ENCODE results near the gene SRRM4. TPM values are rescaled to one million over a fixed set of nuclear protein-coding genes. Genes with fewer than 3 reads are reported as not detected.

SRRM4 gene
- total and polyA plus RNA-seq, 4 donors = not detected

- no peak overlapping the region for H3K9ac ChIP-seq (ENCODE audit: low read depth in 1 of 2, low read length in 2 of 2)
- no peak for DNase-seq (ENCODE audit: low spot score)
These were observed 43.0 kb downstream of the SRRM4 start for GRCh38 chr12:119024356-119024755.

GRCh38 chr12:119025786-119026185 is 44.4 kb downstream of the SRRM4 start:
- WGBS = 80% methylated on average over 3 of the region's 3 CpGs
- no peaks in the 10 kb centered on the region for H3K36me3 ChIP-seq (ENCODE audit: control insufficient read depth in 4 of 4, insufficient read depth in 3 of 4, low read depth in 1 of 4, low read length in 3 of 4)

More at GRCh38 chr12:119024356-119024755, 43.0 kb downstream of the SRRM4 start:
- Histone ChIP-seq H3K36me3 (ENCODE audit: control insufficient read depth in 4 of 4, insufficient read depth in 3 of 4, low read depth in 1 of 4, low read length in 3 of 4) (no peaks in the 10 kb centered on the region), H3K4me1 (ENCODE audit: control insufficient read depth in 4 of 4, insufficient read depth in 4 of 4, low read length in 3 of 4) (no peaks in the 10 kb centered on the region), H3K27ac (ENCODE audit: low read depth in 1 of 2, low read length in 2 of 2) (no peak overlapping the region), H3K27me3 (ENCODE audit: control insufficient read depth in 4 of 4, insufficient read depth in 4 of 4, low read length in 3 of 4) (peaks cover 0 to 6% (median 1%) of the 10 kb centered on the region in 4 donors), H3K9me3 (ENCODE audit: control insufficient read depth in 4 of 4, low read length in 3 of 4) (no peaks in the 10 kb centered on the region), H3K4me3 (ENCODE audit: low read depth in 1 of 3, low read length in 3 of 3) (no peak overlapping the region)
- 46% methylated on average over 3 of the region's 3 CpGs for WGBS
- TF ChIP-seq SP1 (IDR thresholded peaks at IDR 0.05) = no peak
- no peak for TF ChIP-seq MAX (IDR thresholded peaks at IDR 0.05)
- TF ChIP-seq HNF4A (conservative IDR thresholded peaks at IDR 0.05) = no peak
- no peak for TF ChIP-seq RXRA (IDR thresholded peaks at IDR 0.05)
- TF ChIP-seq FOXA1 (IDR thresholded peaks at IDR 0.05) = no peak
- no peak for TF ChIP-seq TAF1 (conservative IDR thresholded peaks at IDR 0.05)
- no peak for TF ChIP-seq YY1 (IDR thresholded peaks at IDR 0.05)

More at GRCh38 chr12:119025786-119026185, 44.4 kb downstream of the SRRM4 start:
- TF ChIP-seq FOXA2 (IDR thresholded peaks at IDR 0.05) (no peak), HNF4G (IDR thresholded peaks at IDR 0.05) (no peak), MAX (IDR thresholded peaks at IDR 0.05) (no peak), ZBTB33 (IDR thresholded peaks at IDR 0.05) (no peak), REST (IDR thresholded peaks at IDR 0.05) (no peak), CTCF (IDR thresholded peaks at IDR 0.05; ENCODE audit: low read depth, low read length, missing input control) (no peak), JUND (IDR thresholded peaks at IDR 0.05) (no peak), GABPA (IDR thresholded peaks at IDR 0.05 in 1 of 2, conservative IDR thresholded peaks at IDR 0.05 in 1 of 2) (no peak), FOXA1 (IDR thresholded peaks at IDR 0.05) (no peak), ATF3 (IDR thresholded peaks at IDR 0.05) (no peak), RXRA (IDR thresholded peaks at IDR 0.05) (no peak), EGR1 (IDR thresholded peaks at IDR 0.05; ENCODE audit: low read depth in 2 of 2) (no peak), NR2F2 (IDR thresholded peaks at IDR 0.05) (no peak), TAF1 (conservative IDR thresholded peaks at IDR 0.05) (no peak), SP1 (IDR thresholded peaks at IDR 0.05) (no peak), YY1 (IDR thresholded peaks at IDR 0.05) (no peak), HNF4A (conservative IDR thresholded peaks at IDR 0.05) (no peak), RAD21 (IDR thresholded peaks at IDR 0.05) (no peak)
- peaks cover 0 to 3% (median 1%) of the 10 kb centered on the region in 4 donors for H3K27me3 ChIP-seq (ENCODE audit: control insufficient read depth in 4 of 4, insufficient read depth in 4 of 4, low read length in 3 of 4)
- H3K9me3 ChIP-seq (ENCODE audit: control insufficient read depth in 4 of 4, low read length in 3 of 4) = no peaks in the 10 kb centered on the region
- no peak overlapping the region for H3K9ac ChIP-seq (ENCODE audit: low read depth in 1 of 2, low read length in 2 of 2)
- no peak overlapping the region for H3K27ac ChIP-seq (ENCODE audit: low read depth in 1 of 2, low read length in 2 of 2)
- no peak overlapping the region for H3K4me3 ChIP-seq (ENCODE audit: low read depth in 1 of 3, low read length in 3 of 3)
- DNase-seq (ENCODE audit: low spot score) = no peak
- no peaks in the 10 kb centered on the region for H3K4me1 ChIP-seq (ENCODE audit: control insufficient read depth in 4 of 4, insufficient read depth in 4 of 4, low read length in 3 of 4)

All from liver (tissue), 9 donors.